AG04450 (cell line): ENCODE measurements around the gene RIN3. TPM values are rescaled to one million over a fixed set of nuclear protein-coding genes. Genes with fewer than 3 reads are reported as not detected.

Experiments used
- CTCF ChIA-PET: fragments of 300-600, 350-600 bp; formaldehyde crosslinking; extraction: SDS; loops from one replicate; lab custom pipeline; 2022; ENCODE audit warnings: antibody characterized with exemption, inconsistent platforms; lab: Charles Lee
- POLR2A ChIA-PET: fragments of 350-600 bp; formaldehyde crosslinking; extraction: SDS; loops from one replicate; lab custom pipeline; 2021; ENCODE audit warnings: antibody characterized with exemption, inconsistent platforms; lab: Yijun Ruan, JAX
- DNase-seq: peaks from one replicate; pipeline ENCODE4 v3.0.0-alpha.2; 2011; ENCODE audit warnings: low read depth, low spot score
- H3K27ac ChIP-seq: one replicate; pipeline ENCODE4 v1.5.1; 2012; ENCODE audit warnings: low read depth, low read length, control low read depth
- H3K27me3 ChIP-seq: one replicate; pipeline ENCODE4 v1.6.0; 2012; ENCODE audit warnings: low read length; ENCODE audit not compliant: control insufficient read depth, insufficient read depth
- H3K4me3 ChIP-seq: 2 replicates; pipeline ENCODE4 v1.5.1; 2011; ENCODE audit warnings: mild to moderate bottlenecking, low read depth, low read length, control low read depth
- H3K9me3 ChIP-seq: 2 replicates; pipeline ENCODE4 v1.5.1; 2012; ENCODE audit warnings: low read length; ENCODE audit not compliant: control insufficient read depth, insufficient read depth
- CTCF ChIP-seq: IDR thresholded peaks from 2 replicates; pipeline ENCODE4 v1.5.1; 2011; ENCODE audit warnings: low read depth, low read length, control low read depth, inconsistent platforms
- polyA plus RNA-seq: library from polyadenylated mRNA; depleted of rRNA; stranded (reverse); fragments of >200 nt; gene quantifications from 2 replicates; pipeline ENCODE4 v1.2.3, GENCODE V29; 2011

Gene RIN3
- polyA plus RNA-seq, 1 experiment: 3.7 TPM

DNA sequence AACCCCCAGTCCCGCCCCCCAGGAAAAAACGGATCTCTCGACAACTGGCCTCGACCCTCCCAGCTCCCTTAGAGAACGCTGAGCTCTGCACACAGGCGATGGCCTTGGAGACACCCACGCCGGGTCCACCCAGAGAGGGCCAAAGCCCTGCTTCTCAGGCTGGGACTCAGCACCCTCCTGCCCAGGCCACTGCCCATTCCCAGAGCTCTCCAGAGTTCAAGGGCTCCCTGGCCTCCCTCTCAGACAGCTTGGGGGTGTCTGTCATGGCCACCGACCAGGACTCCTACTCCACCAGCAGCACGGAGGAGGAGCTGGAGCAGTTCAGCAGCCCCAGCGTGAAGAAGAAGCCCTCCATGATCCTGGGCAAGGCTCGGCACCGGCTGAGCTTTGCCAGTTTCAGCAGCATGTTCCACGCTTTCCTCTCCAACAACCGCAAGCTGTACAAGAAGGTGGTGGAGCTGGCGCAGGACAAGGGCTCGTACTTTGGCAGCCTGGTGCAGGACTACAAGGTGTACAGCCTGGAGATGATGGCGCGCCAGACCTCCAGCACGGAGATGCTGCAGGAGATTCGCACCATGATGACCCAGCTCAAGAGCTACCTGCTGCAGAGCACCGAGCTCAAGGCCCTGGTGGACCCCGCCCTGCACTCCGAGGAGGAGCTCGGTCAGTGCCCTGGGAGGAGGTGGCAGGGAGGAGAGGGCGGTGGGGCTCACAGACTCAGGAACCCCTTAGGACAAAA is 139.0 kb downstream of the RIN3 start:
- TF ChIP-seq CTCF: no peak
- Histone ChIP-seq H3K27me3 (no peaks in the 10 kb centered on the region), H3K4me3 (no peak overlapping the region), H3K9me3 (no peaks in the 10 kb centered on the region; the same call in 1 of the 2 replicates), H3K27ac (no peak overlapping the region)
- POLR2A ChIA-PET: no interaction called here
- CTCF ChIA-PET: interaction anchor here (1.2 kb wide), 1 partner anchor 34 kb away, joined by 3 read pairs; no protein-coding TSS in a partner anchor
- no peak for DNase-seq

GRCh38 chr14:92653162-92653651 is 139.6 kb downstream of the RIN3 start:
- Histone ChIP-seq H3K27ac (no peak overlapping the region), H3K4me3 (no peak overlapping the region), H3K9me3 (no peaks in the 10 kb centered on the region; the same call in 1 of the 2 replicates), H3K27me3 (no peaks in the 10 kb centered on the region)
- POLR2A ChIA-PET: no interaction called here
- DNase-seq: no peak
- CTCF ChIA-PET: interaction anchor here (1.2 kb wide), 1 partner anchor 33 kb away, joined by 3 read pairs; no protein-coding TSS in a partner anchor
- TF ChIP-seq CTCF: no peak

DNA sequence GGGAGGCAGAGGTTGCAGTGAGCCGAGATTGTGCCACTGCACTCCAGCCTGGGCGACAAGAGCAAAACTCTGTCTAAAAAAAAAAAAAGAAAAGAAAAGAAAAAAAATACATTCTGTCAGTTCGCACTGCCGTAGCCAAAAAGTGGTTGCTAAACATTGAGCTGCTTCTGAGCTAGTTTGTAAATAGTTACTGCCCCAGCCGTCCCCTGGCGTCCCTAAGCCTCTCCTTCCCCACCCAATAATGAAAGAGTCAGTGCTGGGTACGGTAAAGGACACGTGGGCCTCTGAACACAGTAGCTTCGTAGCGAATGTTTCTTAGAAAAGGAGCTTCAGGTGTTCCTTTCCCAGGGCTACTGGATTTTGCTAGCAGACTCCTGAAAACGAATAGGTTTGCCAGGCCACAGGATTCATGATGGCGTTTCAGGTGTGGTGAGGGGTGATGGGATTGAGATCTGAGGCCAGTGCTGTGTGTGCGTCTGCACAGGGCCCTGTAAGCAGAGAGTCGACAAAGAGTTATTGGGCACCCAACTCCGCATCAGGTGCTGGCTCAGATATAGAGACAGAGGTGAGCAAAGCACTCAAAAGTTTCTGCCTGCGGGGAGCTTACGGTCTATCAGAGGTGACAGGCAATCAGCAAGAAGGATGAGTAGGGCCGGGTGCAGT is 140.8 kb downstream of the RIN3 start:
- POLR2A ChIA-PET: no interaction called here
- TF ChIP-seq CTCF: no peak
- Histone ChIP-seq H3K4me3 (no peak overlapping the region), H3K27me3 (no peaks in the 10 kb centered on the region), H3K9me3 (no peaks in the 10 kb centered on the region; the same call in 1 of the 2 replicates), H3K27ac (no peak overlapping the region)
- no peak for DNase-seq
- CTCF ChIA-PET: interaction anchor here (0.6 to 1.4 kb wide), 3 partner anchors 21 to 64 kb away, joined by 3 to 4 read pairs (median 3); no protein-coding TSS in a partner anchor

- TF ChIP-seq CTCF: no peak
- H3K27ac ChIP-seq: no peak overlapping the region
- H3K9me3 ChIP-seq: no peaks in the 10 kb centered on the region; the same call in 1 of the 2 replicates
- no peak for DNase-seq
- no peaks in the 10 kb centered on the region for H3K27me3 ChIP-seq
- POLR2A ChIA-PET: no interaction called here
- no peak overlapping the region for H3K4me3 ChIP-seq
- CTCF ChIA-PET: no interaction called here
Observed at GRCh38 chr14:92655419-92656201, 142.0 kb downstream of the RIN3 start.
